GM23248 (cell line): ENCODE measurements around the gene GYPA. TPM values are rescaled to one million over a fixed set of nuclear protein-coding genes. Genes with fewer than 3 reads are reported as not detected.
"Not testable (repeated sequence)": the region's sequence is repeated elsewhere in the genome, so short reads cannot be mapped to it uniquely, and the experiment has no call there.

ENCODE experiments used
- DNase-seq: peaks from one replicate; pipeline ENCODE4 v3.0.0-alpha.2; 2015
- H2AFZ ChIP-seq: fragments of 200-600 bp; sonication (generic); 2 replicates; pipeline ENCODE4 v1.6.1; 2016; ENCODE audit warnings: antibody characterized with exemption
- H3F3A ChIP-seq: fragments of 200-600 bp; sonication (generic); 2 replicates; pipeline ENCODE4 v1.6.1; 2016; ENCODE audit warnings: mild to moderate bottlenecking, antibody characterized with exemption, mixed run types; ENCODE audit not compliant: insufficient read depth
- H3K27ac ChIP-seq: fragments of 200-600 bp; sonication (generic); 2 replicates; pipeline ENCODE4 v1.5.1; 2016; ENCODE audit warnings: mild to moderate bottlenecking
- H3K27me3 ChIP-seq: fragments of 200-600 bp; sonication (generic); replicated peaks from 2 replicates; pipeline ENCODE4 v1.6.1; 2016; ENCODE audit warnings: mild to moderate bottlenecking; ENCODE audit not compliant: insufficient read depth
- H3K36me3 ChIP-seq: fragments of 200-600 bp; sonication (generic); 2 replicates; pipeline ENCODE4 v1.6.1; 2016; ENCODE audit warnings: low read depth, mild to moderate bottlenecking
- H3K4me1 ChIP-seq: fragments of 200-600 bp; sonication (generic); 2 replicates; pipeline ENCODE4 v1.6.1; 2016; ENCODE audit warnings: mild to moderate bottlenecking; ENCODE audit not compliant: insufficient read depth
- H3K4me2 ChIP-seq: fragments of 200-600 bp; sonication (generic); one replicate; pipeline ENCODE4 v1.6.1; 2016; ENCODE audit warnings: mild to moderate bottlenecking; ENCODE audit not compliant: unreplicated experiment
- H3K4me3 ChIP-seq: fragments of 200-600 bp; sonication (generic); 2 replicates; pipeline ENCODE4 v1.5.1; 2016; ENCODE audit warnings: mild to moderate bottlenecking
- H3K79me2 ChIP-seq: fragments of 200-600 bp; sonication (generic); 2 replicates; pipeline ENCODE4 v1.6.1; 2016; ENCODE audit warnings: mild to moderate bottlenecking; ENCODE audit not compliant: insufficient read depth
- H3K9ac ChIP-seq: fragments of 200-600 bp; sonication (generic); 2 replicates; pipeline ENCODE4 v1.6.1; 2016; ENCODE audit warnings: mild to moderate bottlenecking
- H3K9me2 ChIP-seq: fragments of 200-600 bp; sonication (generic); 2 replicates; pipeline ENCODE4 v1.6.1; 2016; ENCODE audit warnings: mixed run types, mild to moderate bottlenecking, moderate library complexity; ENCODE audit not compliant: insufficient read depth
- H3K9me3 ChIP-seq: fragments of 200-600 bp; sonication (generic); one replicate; pipeline ENCODE4 v1.6.1; 2017; ENCODE audit warnings: low read depth
- H4K20me1 ChIP-seq: fragments of 200-600 bp; sonication (generic); 2 replicates; pipeline ENCODE4 v1.6.0; 2016; ENCODE audit not compliant: insufficient read depth
- EZH2 ChIP-seq: fragments of 200-600 bp; sonication (generic); IDR thresholded peaks from 2 replicates; pipeline ENCODE4 v1.6.1; 2018; ENCODE audit warnings: antibody characterized with exemption, mild to moderate bottlenecking; ENCODE audit not compliant: insufficient read depth, poor library complexity, severe bottlenecking
- EZH2phosphoT487 ChIP-seq: fragments of 200-600 bp; sonication (generic); IDR thresholded peaks from 2 replicates; pipeline ENCODE4 v1.6.1; 2018; ENCODE audit warnings: antibody characterized with exemption, moderate library complexity, mild to moderate bottlenecking, low read depth; ENCODE audit not compliant: insufficient read depth
- WGBS, 2 experiments: methylation state at CpG; one replicate each; pipeline ENCODE4 v1.1.6; 2015 to 2017; ENCODE audit warnings: low lambda C conversion rate in 2 of 2, low coverage in 1 of 2; ENCODE audit errors: missing lambda C conversion rate in 2 of 2; 5-methylcytosine and 5-hydroxymethylcytosine counted together
- in situ Hi-C: fragments of 300-500 bp; cut with MboI; formaldehyde crosslinking; loops from 2 replicates; pipeline ENCODE4 v1.15.0; 2020
- polyA plus RNA-seq: library from polyadenylated mRNA; unstranded; fragments of >200 nt; fragmentation: Nextera tagmentation; extraction: Ambion mirVana; gene quantifications from 2 replicates; pipeline ENCODE4 v1.2.1, GENCODE V29; 2016
- total RNA-seq: library from RNA; depleted of rRNA; stranded (reverse); fragments of >200 nt; shearing (Covaris generic); gene quantifications from 2 replicates; pipeline ENCODE4 v1.2.3, GENCODE V29; 2014

Gene GYPA
- total and polyA plus RNA-seq, 2 experiments from 2014 or later = not detected

DNA sequence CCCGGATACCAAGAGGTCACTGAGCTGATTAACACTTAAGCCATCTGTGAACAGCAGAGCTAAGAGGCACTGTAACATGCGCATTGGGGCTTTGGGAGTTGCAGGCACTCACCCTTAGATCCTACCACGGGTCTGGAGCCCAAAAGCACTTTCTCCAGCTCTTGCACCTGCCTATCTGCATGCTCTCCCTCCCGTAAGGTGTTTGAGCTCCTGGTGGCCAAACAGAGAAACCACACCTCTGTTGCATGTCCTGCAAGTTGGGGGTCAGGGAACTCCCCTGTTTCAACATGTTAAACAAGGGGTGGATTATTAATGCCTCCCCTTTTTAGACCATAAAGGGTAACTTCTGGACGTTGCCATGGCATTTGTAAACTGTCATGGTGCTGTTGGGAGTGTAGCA is 49.8 kb downstream of the GYPA start:
- no peak overlapping the region for H2AFZ ChIP-seq
- no peaks in the 10 kb centered on the region for H3K9me3 ChIP-seq
- no peak overlapping the region for H3K4me3 ChIP-seq
- no peaks in the 10 kb centered on the region for H3K27me3 ChIP-seq
- WGBS, 2 experiments = 39 to 43% methylated on average over 5 of the region's 5 CpGs
- no peaks in the 10 kb centered on the region for H3K36me3 ChIP-seq
- TF ChIP-seq EZH2phosphoT487 = no peak
- TF ChIP-seq EZH2 = no peak
- no peaks in the 10 kb centered on the region for H4K20me1 ChIP-seq
- no peak overlapping the region for H3K9ac ChIP-seq
- H3K27ac ChIP-seq = no peak overlapping the region
- H3K9me2 ChIP-seq = no peaks in the 10 kb centered on the region
- H3F3A ChIP-seq = no peaks in the 10 kb centered on the region
- H3K79me2 ChIP-seq = no peaks in the 10 kb centered on the region
- in situ Hi-C loops = no loop called here
- H3K4me1 ChIP-seq = no peaks in the 10 kb centered on the region
- DNase-seq = no peak
- H3K4me2 ChIP-seq = no peak overlapping the region

DNA sequence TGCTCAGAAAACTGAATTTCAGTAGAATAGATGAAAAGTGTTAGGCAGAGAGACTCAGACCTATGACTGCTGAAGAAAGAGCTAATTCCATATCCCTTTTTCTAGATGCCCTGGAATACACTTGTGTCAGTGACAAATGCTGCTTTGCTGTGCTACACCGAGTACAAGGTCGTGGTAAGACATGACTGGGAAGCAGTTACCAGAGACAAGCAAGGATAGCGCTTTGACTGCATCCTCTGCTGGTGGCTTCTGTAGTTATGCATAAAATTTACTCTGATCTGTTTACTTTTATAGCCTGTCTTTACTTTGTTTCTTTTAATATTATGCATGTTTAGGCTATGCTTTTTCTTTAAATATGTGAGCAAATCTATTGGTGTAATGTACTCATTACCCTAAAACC is 58.5 kb downstream of the GYPA start:
- H3K4me1 ChIP-seq, H3K9ac ChIP-seq, H3F3A ChIP-seq, H3K79me2 ChIP-seq, DNase-seq, H3K9me3 ChIP-seq, H3K9me2 ChIP-seq, in situ Hi-C loops, H3K36me3 ChIP-seq, H3K27me3 ChIP-seq, H3K4me3 ChIP-seq, H3K27ac ChIP-seq, H3K4me2 ChIP-seq, H2AFZ ChIP-seq, H4K20me1 ChIP-seq: not testable (repeated sequence)
- 5 to 12% methylated on average over 3 of the region's 3 CpGs for WGBS, 2 experiments

- H3F3A ChIP-seq, H3K36me3 ChIP-seq, H3K4me2 ChIP-seq, H3K27ac ChIP-seq, H3K4me1 ChIP-seq, H3K79me2 ChIP-seq, H3K27me3 ChIP-seq, H2AFZ ChIP-seq, in situ Hi-C loops, H3K9me3 ChIP-seq, DNase-seq, H3K4me3 ChIP-seq, H3K9me2 ChIP-seq, H3K9ac ChIP-seq, H4K20me1 ChIP-seq: not testable (repeated sequence)
- 61 to 68% methylated on average over 4 of the region's 4 CpGs for WGBS, 2 experiments
Measured at GRCh38 chr4:144080135-144080534, 60.4 kb downstream of the GYPA start.

GRCh38 chr4:144078746-144079145 is 61.8 kb downstream of the GYPA start:
- in situ Hi-C loops, H3K36me3 ChIP-seq, H3K9ac ChIP-seq, H3K27me3 ChIP-seq, H2AFZ ChIP-seq, H3K4me2 ChIP-seq, H3K4me1 ChIP-seq, H3F3A ChIP-seq, H3K79me2 ChIP-seq, H3K9me2 ChIP-seq, H3K27ac ChIP-seq, DNase-seq, H3K9me3 ChIP-seq, H3K4me3 ChIP-seq, H4K20me1 ChIP-seq: not testable (repeated sequence)
- WGBS, 2 experiments = 33 to 38% methylated on average over 2 of the region's 2 CpGs

GRCh38 chr4:144061556-144061955 is 79.0 kb downstream of the GYPA start:
- H3K79me2 ChIP-seq, H3K4me3 ChIP-seq, H4K20me1 ChIP-seq, DNase-seq, H3K9me3 ChIP-seq, in situ Hi-C loops, H3K4me1 ChIP-seq, H3K27ac ChIP-seq, H3K27me3 ChIP-seq, H3K4me2 ChIP-seq, H3K9ac ChIP-seq, H3F3A ChIP-seq, H3K9me2 ChIP-seq, H2AFZ ChIP-seq, H3K36me3 ChIP-seq: not testable (repeated sequence)

GRCh38 chr4:144060234-144060859 is 80.2 kb downstream of the GYPA start:
- H3K9ac ChIP-seq, H3K36me3 ChIP-seq, H4K20me1 ChIP-seq, H3K4me2 ChIP-seq, DNase-seq, H3K27me3 ChIP-seq, H3K4me3 ChIP-seq, H3K9me3 ChIP-seq, H3K4me1 ChIP-seq, H3K9me2 ChIP-seq, H2AFZ ChIP-seq, H3F3A ChIP-seq, in situ Hi-C loops, H3K27ac ChIP-seq, H3K79me2 ChIP-seq: not testable (repeated sequence)
- WGBS, 2 experiments = 16 to 23% methylated on average over 3 of the region's 3 CpGs
